Testis (tissue), 2 donors: ENCODE data around the gene CYP3A4.
"Not testable (repeated sequence)": the region's sequence is repeated elsewhere in the genome, so short reads cannot be mapped to it uniquely, and the experiment has no call there.

Experiments used
- POLR2A ChIP-seq: fragments of 450-650 bp; IDR thresholded peaks from one replicate; pipeline ENCODE4 v1.6.1; 2017; ENCODE audit warnings: antibody characterized with exemption, mild to moderate bottlenecking, moderate library complexity
- TF ChIP-seq, protein P1 (sequence below), 3 experiments: fragments of 450-650 bp in 2 of 3; fragments of 200-600 bp in 1 of 3; sonication (generic) in 1 of 3; IDR thresholded peaks; one replicate each; pipeline ENCODE4 v1.5.1; 2016 to 2019; ENCODE audit warnings: antibody characterized with exemption in 3 of 3, mild to moderate bottlenecking in 2 of 3, moderate library complexity in 1 of 3

DNA sequence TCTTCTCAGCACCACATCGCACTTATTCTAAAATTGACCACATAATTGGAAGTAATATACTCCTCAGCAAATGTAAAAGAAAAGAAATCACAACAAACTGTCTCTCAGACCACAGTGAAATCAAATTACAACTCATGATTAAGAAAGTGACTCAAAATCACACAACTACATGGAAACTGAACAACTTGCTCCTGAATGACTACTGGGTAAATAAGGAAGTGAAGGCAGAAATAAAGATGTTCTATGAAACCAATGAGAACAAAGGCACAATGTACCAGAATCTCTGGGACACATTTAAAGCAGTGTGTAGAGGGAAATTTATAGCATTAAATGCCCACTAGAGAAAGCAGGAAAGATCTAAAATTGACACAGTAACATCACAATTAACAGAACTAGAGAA lies 10.6 kb downstream of the CYP3A4 start:
- TF ChIP-seq, protein P1, sequence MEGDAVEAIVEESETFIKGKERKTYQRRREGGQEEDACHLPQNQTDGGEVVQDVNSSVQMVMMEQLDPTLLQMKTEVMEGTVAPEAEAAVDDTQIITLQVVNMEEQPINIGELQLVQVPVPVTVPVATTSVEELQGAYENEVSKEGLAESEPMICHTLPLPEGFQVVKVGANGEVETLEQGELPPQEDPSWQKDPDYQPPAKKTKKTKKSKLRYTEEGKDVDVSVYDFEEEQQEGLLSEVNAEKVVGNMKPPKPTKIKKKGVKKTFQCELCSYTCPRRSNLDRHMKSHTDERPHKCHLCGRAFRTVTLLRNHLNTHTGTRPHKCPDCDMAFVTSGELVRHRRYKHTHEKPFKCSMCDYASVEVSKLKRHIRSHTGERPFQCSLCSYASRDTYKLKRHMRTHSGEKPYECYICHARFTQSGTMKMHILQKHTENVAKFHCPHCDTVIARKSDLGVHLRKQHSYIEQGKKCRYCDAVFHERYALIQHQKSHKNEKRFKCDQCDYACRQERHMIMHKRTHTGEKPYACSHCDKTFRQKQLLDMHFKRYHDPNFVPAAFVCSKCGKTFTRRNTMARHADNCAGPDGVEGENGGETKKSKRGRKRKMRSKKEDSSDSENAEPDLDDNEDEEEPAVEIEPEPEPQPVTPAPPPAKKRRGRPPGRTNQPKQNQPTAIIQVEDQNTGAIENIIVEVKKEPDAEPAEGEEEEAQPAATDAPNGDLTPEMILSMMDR (IDR thresholded peaks at IDR 0.05) = not testable (repeated sequence)
- TF ChIP-seq POLR2A = not testable (repeated sequence)
